NT2/D1 (cell line): ENCODE data around the gene TEF.

ENCODE experiments used
- DNase-seq: peaks from one replicate; pipeline ENCODE4 v3.0.0-alpha.2; 2011; ENCODE audit warnings: low read depth, low spot score
- H3K27me3 ChIP-seq: 2 replicates; pipeline ENCODE4 v1.6.0; 2011; ENCODE audit warnings: mild to moderate bottlenecking; ENCODE audit not compliant: insufficient read length, insufficient read depth
- H3K36me3 ChIP-seq: 2 replicates; pipeline ENCODE4 v1.6.1; 2011; ENCODE audit warnings: mild to moderate bottlenecking, low read length, mixed read lengths; ENCODE audit not compliant: insufficient read depth, insufficient read length
- H3K4me1 ChIP-seq: 2 replicates; pipeline ENCODE4 v1.5.1; 2011; ENCODE audit not compliant: insufficient read depth, insufficient read length
- H3K4me3 ChIP-seq: 2 replicates; pipeline ENCODE4 v1.5.1; 2011; ENCODE audit warnings: low read depth; ENCODE audit not compliant: insufficient read length
- H3K9ac ChIP-seq: 2 replicates; pipeline ENCODE4 v1.6.0; 2011; ENCODE audit warnings: low read depth; ENCODE audit not compliant: insufficient read length
- H3K9me3 ChIP-seq: 2 replicates; pipeline ENCODE4 v1.5.1; 2011; ENCODE audit warnings: mild to moderate bottlenecking, low read length; ENCODE audit not compliant: insufficient read depth
- SUZ12 ChIP-seq: IDR thresholded peaks from 2 replicates; pipeline ENCODE4 v1.6.1; 2011; ENCODE audit not compliant: insufficient read length, insufficient read depth; ENCODE audit errors: extremely low read depth
- YY1 ChIP-seq: IDR thresholded peaks from 2 replicates; pipeline ENCODE4 v1.6.1; 2011; ENCODE audit not compliant: insufficient read length, insufficient read depth
- ZNF274 ChIP-seq: IDR thresholded peaks from 2 replicates; pipeline ENCODE4 v1.6.1; 2011; ENCODE audit warnings: mild to moderate bottlenecking, low read depth, low read length

The TEF gene

GRCh38 chr22:41368543-41369423 is 13.0 kb upstream of the TEF start:
- peaks cover 9% of the 10 kb centered on the region for H3K4me1 ChIP-seq
- no peak for DNase-seq
- TF ChIP-seq ZNF274: no peak
- TF ChIP-seq YY1: no peak
- no peak for TF ChIP-seq SUZ12
- no peaks in the 10 kb centered on the region for H3K36me3 ChIP-seq
- no peaks in the 10 kb centered on the region for H3K27me3 ChIP-seq
- no peak overlapping the region for H3K4me3 ChIP-seq
- no peak overlapping the region for H3K9ac ChIP-seq
- H3K9me3 ChIP-seq: no peaks in the 10 kb centered on the region

GRCh38 chr22:41369424-41369745 is 12.4 kb upstream of the TEF start:
- no peaks in the 10 kb centered on the region for H3K36me3 ChIP-seq
- H3K9ac ChIP-seq: no peak overlapping the region
- DNase-seq: no peak
- peaks cover 7% of the 10 kb centered on the region for H3K4me1 ChIP-seq
- H3K27me3 ChIP-seq: no peaks in the 10 kb centered on the region
- H3K4me3 ChIP-seq: no peak overlapping the region
- no peaks in the 10 kb centered on the region for H3K9me3 ChIP-seq
- no peak for TF ChIP-seq ZNF274
- TF ChIP-seq YY1: no peak

- Histone ChIP-seq H3K4me1 (peaks cover 6% of the 10 kb centered on the region), H3K4me3 (no peak overlapping the region), H3K27me3 (no peaks in the 10 kb centered on the region), H3K9me3 (no peaks in the 10 kb centered on the region), H3K36me3 (no peaks in the 10 kb centered on the region), H3K9ac (no peak overlapping the region)
- DNase-seq: no peak
- no peak for TF ChIP-seq SUZ12
- no peak for TF ChIP-seq ZNF274
- TF ChIP-seq YY1: no peak
Measured at GRCh38 chr22:41369837-41370236, 11.9 kb upstream of the TEF start.

GRCh38 chr22:41377846-41378245 is 3.9 kb upstream of the TEF start:
- no peak for TF ChIP-seq SUZ12
- Histone ChIP-seq H3K9ac (no peak overlapping the region), H3K27me3 (no peaks in the 10 kb centered on the region), H3K4me1 (peaks cover 4% of the 10 kb centered on the region), H3K36me3 (no peaks in the 10 kb centered on the region), H3K9me3 (no peaks in the 10 kb centered on the region), H3K4me3 (no peak overlapping the region)
- no peak for DNase-seq

GRCh38 chr22:41380993-41381328 is 781 bp upstream of the TEF start:
- peak overlapping the region; percentile 50 for H3K4me3 ChIP-seq
- H3K9me3 ChIP-seq: no peaks in the 10 kb centered on the region
- no peaks in the 10 kb centered on the region for H3K36me3 ChIP-seq
- H3K27me3 ChIP-seq: no peaks in the 10 kb centered on the region
- H3K4me1 ChIP-seq: peaks cover 2% of the 10 kb centered on the region
- DNase-seq: no peak
- peak overlapping the region; percentile 80 for H3K9ac ChIP-seq
- TF ChIP-seq SUZ12 (no peak), ZNF274 (no peak), YY1 (no peak)

GRCh38 chr22:41382098-41382578 is 396 bp downstream of the TEF start:
- H3K27me3 ChIP-seq: no peaks in the 10 kb centered on the region
- H3K9me3 ChIP-seq: no peaks in the 10 kb centered on the region
- no peak for TF ChIP-seq ZNF274
- no peak for TF ChIP-seq YY1
- TF ChIP-seq SUZ12: no peak
- peak overlapping the region; percentile 49 for H3K4me3 ChIP-seq
- H3K9ac ChIP-seq: peak overlapping the region; percentile 61
- no peaks in the 10 kb centered on the region for H3K36me3 ChIP-seq
- peaks cover 2% of the 10 kb centered on the region for H3K4me1 ChIP-seq
- DNase-seq: no peak

GRCh38 chr22:41382610-41383009 is 868 bp downstream of the TEF start:
- Histone ChIP-seq H3K9me3 (no peaks in the 10 kb centered on the region), H3K4me1 (peaks cover under 1% of the 10 kb centered on the region), H3K9ac (peak overlapping the region; percentile 61), H3K4me3 (peak overlapping the region; percentile 47), H3K27me3 (no peaks in the 10 kb centered on the region), H3K36me3 (peaks cover 2% of the 10 kb centered on the region)
- no peak for TF ChIP-seq ZNF274
- no peak for TF ChIP-seq YY1
- DNase-seq: no peak

- Histone ChIP-seq H3K4me3 (no peak overlapping the region), H3K9me3 (no peaks in the 10 kb centered on the region), H3K36me3 (peaks cover 3% of the 10 kb centered on the region), H3K9ac (no peak overlapping the region), H3K4me1 (no peaks in the 10 kb centered on the region), H3K27me3 (no peaks in the 10 kb centered on the region)
- DNase-seq: no peak
- no peak for TF ChIP-seq ZNF274
- no peak for TF ChIP-seq SUZ12
Measured at GRCh38 chr22:41383085-41383484, 1.3 kb downstream of the TEF start.
